ENCODE data around the gene PRELP.
A peak's percentile ranks its signal among the peaks of the same experiment; 100 is the strongest.

The PRELP gene

DNA sequence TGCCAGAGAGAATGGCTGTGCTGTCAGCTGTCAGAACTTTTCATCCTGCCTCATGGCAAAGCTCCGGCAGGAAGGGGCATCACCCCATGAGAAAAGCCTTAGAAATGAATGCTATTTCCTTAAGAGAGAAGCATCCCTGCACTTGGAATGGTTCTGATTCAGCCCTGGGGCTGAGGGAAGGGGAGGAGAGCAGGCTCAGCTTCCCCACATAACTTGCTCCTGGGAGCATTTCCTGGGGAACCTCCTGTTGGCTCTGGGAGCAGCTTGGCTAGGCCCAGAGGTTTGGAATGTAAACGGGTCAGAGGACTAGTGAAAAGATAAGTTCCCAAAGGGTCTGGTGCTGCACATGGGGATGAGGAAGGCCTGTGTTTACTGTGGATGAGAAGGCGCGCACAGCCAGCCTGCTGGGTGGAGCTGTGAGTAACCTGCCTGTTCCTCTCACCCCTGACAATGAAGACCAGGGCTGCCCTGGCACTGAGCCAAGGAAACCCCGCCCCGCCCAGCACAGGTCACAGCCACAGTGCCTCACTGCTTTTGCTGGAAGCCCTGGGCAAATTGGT lies 5.0 kb downstream of the PRELP start:
- no peaks in the 10 kb centered on the region for H3K9me3 ChIP-seq
- H3K4me3 ChIP-seq = peak overlapping the region; percentile 69 to 74
- TF ChIP-seq, protein P1, sequence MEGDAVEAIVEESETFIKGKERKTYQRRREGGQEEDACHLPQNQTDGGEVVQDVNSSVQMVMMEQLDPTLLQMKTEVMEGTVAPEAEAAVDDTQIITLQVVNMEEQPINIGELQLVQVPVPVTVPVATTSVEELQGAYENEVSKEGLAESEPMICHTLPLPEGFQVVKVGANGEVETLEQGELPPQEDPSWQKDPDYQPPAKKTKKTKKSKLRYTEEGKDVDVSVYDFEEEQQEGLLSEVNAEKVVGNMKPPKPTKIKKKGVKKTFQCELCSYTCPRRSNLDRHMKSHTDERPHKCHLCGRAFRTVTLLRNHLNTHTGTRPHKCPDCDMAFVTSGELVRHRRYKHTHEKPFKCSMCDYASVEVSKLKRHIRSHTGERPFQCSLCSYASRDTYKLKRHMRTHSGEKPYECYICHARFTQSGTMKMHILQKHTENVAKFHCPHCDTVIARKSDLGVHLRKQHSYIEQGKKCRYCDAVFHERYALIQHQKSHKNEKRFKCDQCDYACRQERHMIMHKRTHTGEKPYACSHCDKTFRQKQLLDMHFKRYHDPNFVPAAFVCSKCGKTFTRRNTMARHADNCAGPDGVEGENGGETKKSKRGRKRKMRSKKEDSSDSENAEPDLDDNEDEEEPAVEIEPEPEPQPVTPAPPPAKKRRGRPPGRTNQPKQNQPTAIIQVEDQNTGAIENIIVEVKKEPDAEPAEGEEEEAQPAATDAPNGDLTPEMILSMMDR (IDR thresholded peaks at IDR 0.05) = no peak
- intact Hi-C loops (cut with DNase I; ENCODE audit: low total_unique reads) = loop anchor here (5.0 to 10.0 kb wide), 2 partner anchors 33 to 76 kb away; no protein-coding TSS in a partner anchor
- peak overlapping the region; percentile 91 to 93 for H3K27ac ChIP-seq
- peaks cover 0 to 78% (median 52%) of the 10 kb centered on the region in 4 donors for H3K4me1 ChIP-seq
- no peaks in the 10 kb centered on the region for H3K27me3 ChIP-seq
- DNase-seq = peak; percentile 84 to 85
- H3K36me3 ChIP-seq = peaks cover 28 to 29% (median 29%) of the 10 kb centered on the region in 3 donors

DNA sequence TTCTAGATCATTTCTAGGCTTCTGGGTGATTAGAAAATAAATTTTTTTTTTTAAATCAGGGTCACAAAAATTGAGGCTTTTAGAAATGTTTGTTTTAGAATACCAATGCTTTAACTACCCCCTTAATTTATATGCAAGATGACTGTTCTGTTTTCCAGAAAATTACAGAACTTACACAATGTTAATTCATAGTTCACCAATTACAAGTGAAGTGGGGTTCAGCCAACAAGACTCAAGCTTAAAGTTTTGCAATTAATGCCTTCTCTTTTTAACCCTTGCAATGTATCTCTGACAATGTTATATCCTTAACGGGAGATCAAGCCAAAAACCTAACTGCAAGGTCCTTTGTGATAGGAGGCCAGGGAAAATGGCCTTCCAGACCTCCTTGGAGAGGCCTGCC lies 5.6 kb downstream of the PRELP start:
- TF ChIP-seq, protein P1 (IDR thresholded peaks at IDR 0.05) = no peak
- H3K27me3 ChIP-seq = no peaks in the 10 kb centered on the region
- H3K27ac ChIP-seq = peak overlapping the region; percentile 91 to 93
- intact Hi-C loops (cut with DNase I; ENCODE audit: low total_unique reads) = loop anchor here (5.0 to 10.0 kb wide), 2 partner anchors 34 to 76 kb away; no protein-coding TSS in a partner anchor
- no peak for DNase-seq
- peaks cover 0 to 84% (median 54%) of the 10 kb centered on the region in 4 donors for H3K4me1 ChIP-seq
- H3K36me3 ChIP-seq = peaks cover 34 to 35% (median 35%) of the 10 kb centered on the region in 3 donors
- no peaks in the 10 kb centered on the region for H3K9me3 ChIP-seq
- peak overlapping the region; percentile 69 to 74 for H3K4me3 ChIP-seq

DNA sequence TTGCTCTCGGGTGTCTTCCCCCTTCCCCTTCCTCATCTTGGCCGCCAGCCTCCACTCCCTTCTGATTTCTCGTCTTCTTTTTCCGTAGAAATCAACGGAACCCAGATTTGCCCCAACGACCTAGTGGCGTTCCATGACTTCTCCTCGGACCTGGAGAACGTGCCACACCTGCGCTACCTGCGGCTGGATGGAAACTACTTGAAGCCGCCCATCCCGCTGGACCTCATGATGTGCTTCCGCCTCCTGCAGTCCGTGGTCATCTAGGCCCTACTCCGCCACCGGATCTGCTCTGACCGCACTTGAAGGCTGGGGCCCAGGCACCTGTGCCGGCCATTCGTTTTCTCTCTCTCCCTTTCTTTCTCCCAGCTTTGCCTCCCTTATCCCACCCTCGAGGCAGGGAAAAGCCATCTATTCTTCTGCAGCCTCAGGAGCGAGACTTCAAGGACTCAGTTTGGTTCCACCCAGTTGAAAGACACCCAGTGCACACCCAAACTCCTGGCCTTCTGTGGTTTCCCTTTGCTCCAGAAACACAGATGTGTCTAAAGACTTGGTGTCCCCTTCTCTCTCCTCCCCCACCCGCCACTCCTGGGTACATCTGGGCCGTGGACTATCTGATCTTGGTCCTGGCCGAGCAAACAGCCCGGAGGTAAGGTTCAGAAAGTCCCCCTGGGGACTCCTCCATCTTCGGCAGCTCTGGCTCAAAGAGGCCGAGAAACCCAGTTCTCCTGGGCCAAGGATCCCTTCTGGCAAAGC lies 11.2 kb downstream of the PRELP start:
- peaks cover 63 to 70% (median 68%) of the 10 kb centered on the region in 3 donors for H3K36me3 ChIP-seq
- peak overlapping the region; percentile 11 to 39 for H3K4me3 ChIP-seq
- H3K9me3 ChIP-seq = no peaks in the 10 kb centered on the region
- intact Hi-C loops (cut with DNase I; ENCODE audit: low total_unique reads) = loop anchor here (2.0 to 10.0 kb wide), 3 partner anchors 82 to 214 kb away; no protein-coding TSS in a partner anchor
- H3K4me1 ChIP-seq = peaks cover 0 to 66% (median 53%) of the 10 kb centered on the region in 4 donors
- H3K27ac ChIP-seq = peak overlapping the region; percentile 68 to 73
- no peaks in the 10 kb centered on the region for H3K27me3 ChIP-seq
- TF ChIP-seq, protein P1 (IDR thresholded peaks at IDR 0.05) = no peak
- no peak for DNase-seq

DNA sequence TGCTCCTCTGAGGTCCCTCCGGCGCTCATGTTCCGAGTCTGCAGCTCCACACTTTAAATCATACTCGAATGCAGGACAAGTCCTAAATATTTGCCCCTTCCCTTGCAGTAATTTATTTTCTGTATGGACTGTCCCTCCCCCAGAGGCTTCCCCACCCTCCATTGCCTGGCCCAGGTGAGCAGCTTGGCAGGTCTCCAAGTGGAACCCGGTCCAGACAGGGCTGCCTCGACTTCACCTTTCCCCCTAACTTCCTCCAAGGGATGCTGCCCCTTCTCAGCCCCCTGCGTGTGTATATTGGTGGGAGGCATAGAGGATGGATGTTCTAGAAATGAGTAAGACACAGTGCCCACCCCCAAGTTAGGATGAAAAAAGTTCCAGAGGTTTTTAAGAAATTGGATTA lies 12.9 kb downstream of the PRELP start:
- H3K36me3 ChIP-seq = peaks cover 54 to 61% (median 60%) of the 10 kb centered on the region in 3 donors
- no peaks in the 10 kb centered on the region for H3K27me3 ChIP-seq
- peaks cover 0 to 48% (median 40%) of the 10 kb centered on the region in 4 donors for H3K4me1 ChIP-seq
- no peak overlapping the region for H3K27ac ChIP-seq
- DNase-seq = no peak
- TF ChIP-seq, protein P1 (IDR thresholded peaks at IDR 0.05) = no peak
- intact Hi-C loops (cut with DNase I; ENCODE audit: low total_unique reads) = loop anchor here (5.0 to 10.0 kb wide), 2 partner anchors 84 to 216 kb away; no protein-coding TSS in a partner anchor
- H3K4me3 ChIP-seq = no peak overlapping the region
- no peaks in the 10 kb centered on the region for H3K9me3 ChIP-seq

DNA sequence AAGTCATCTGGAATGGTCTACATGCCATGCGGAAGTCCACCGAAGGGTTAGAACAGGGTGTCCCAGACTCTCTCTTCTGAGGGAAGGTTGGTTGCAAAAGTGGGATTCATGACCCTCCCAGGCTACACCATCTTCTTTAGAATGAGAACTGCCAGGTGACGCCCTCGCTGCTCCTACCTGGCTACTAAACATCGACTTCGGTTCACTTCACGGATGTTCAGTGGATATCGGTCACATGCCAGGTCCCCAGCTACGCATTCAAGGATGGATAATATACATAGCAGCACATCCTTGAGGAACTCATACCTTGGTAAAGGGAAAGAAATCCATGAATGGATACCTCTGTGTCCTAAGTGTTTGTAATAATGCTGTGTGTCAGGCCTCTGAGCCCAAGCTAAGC lies 15.0 kb downstream of the PRELP start:
- intact Hi-C loops (cut with DNase I; ENCODE audit: low total_unique reads) = no loop called here
- no peak overlapping the region for H3K27ac ChIP-seq

More for the DNA sequence above, 15.0 kb downstream of the PRELP start:
- DNase-seq = no peak
- H3K9me3 ChIP-seq = no peaks in the 10 kb centered on the region
- H3K27me3 ChIP-seq = no peaks in the 10 kb centered on the region
- peaks cover 34 to 42% (median 39%) of the 10 kb centered on the region in 3 donors for H3K36me3 ChIP-seq
- H3K4me3 ChIP-seq = no peak overlapping the region
- H3K4me1 ChIP-seq = peaks cover 0 to 28% (median 20%) of the 10 kb centered on the region in 4 donors
- TF ChIP-seq, protein P1 (IDR thresholded peaks at IDR 0.05) = no peak
